Immature natural killer cell (primary cell): ENCODE data around the gene VSIG10L. TPM values are rescaled to one million over a fixed set of nuclear protein-coding genes. Genes with fewer than 3 reads are reported as not detected.
A peak's percentile ranks its signal among the peaks of the same experiment; 100 is the strongest.

Experiments used
- DNase-seq, 3 donors: peaks; one replicate each; pipeline ENCODE4 v3.0.0; 2022; ENCODE audit warnings: mixed read lengths in 1 of 3
- H3K27ac Mint-ChIP-seq, 6 donors: one replicate each; pipeline ENCODE4 v1.8.0; 2020; ENCODE audit warnings: mixed read lengths in 6 of 6, mild to moderate bottlenecking in 5 of 6, inconsistent platforms in 4 of 6, moderate library complexity in 3 of 6
- H3K27me3 Mint-ChIP-seq, 3 donors: one replicate each; pipeline ENCODE4 v1.8.0; 2020 to 2021; ENCODE audit warnings: low read depth in 3 of 3, mild to moderate bottlenecking in 3 of 3, mixed read lengths in 3 of 3, moderate library complexity in 3 of 3, inconsistent platforms in 1 of 3
- H3K36me3 Mint-ChIP-seq, 3 donors: one replicate each; pipeline ENCODE4 v1.8.0; 2020; ENCODE audit warnings: mixed read lengths in 3 of 3, inconsistent platforms in 2 of 3, mild to moderate bottlenecking in 2 of 3
- H3K4me1 Mint-ChIP-seq, 2 donors: one replicate each; pipeline ENCODE4 v1.8.0; 2020; ENCODE audit warnings: inconsistent platforms in 2 of 2, mild to moderate bottlenecking in 2 of 2, mixed read lengths in 2 of 2, moderate library complexity in 1 of 2
- H3K4me3 Mint-ChIP-seq, 5 donors: one replicate each; pipeline ENCODE4 v1.8.0; 2020; ENCODE audit warnings: mild to moderate bottlenecking in 5 of 5, mixed read lengths in 5 of 5, inconsistent platforms in 3 of 5, moderate library complexity in 3 of 5
- H3K9me3 Mint-ChIP-seq, 6 donors: one replicate each; pipeline ENCODE4 v1.8.0; 2020; ENCODE audit warnings: mild to moderate bottlenecking in 6 of 6, mixed read lengths in 6 of 6, inconsistent platforms in 4 of 6, moderate library complexity in 3 of 6
- polyA plus RNA-seq, 3 donors: library from polyadenylated mRNA; unstranded; fragments of 300-500 nt; fragmentation: Illumina TruSeq; gene quantifications; one replicate each; pipeline ENCODE4 v1.2.3, GENCODE V29; 2021

VSIG10L gene
- polyA plus RNA-seq, 3 donors from 2014 or later = 0.38 TPM; not detected in 2

DNA sequence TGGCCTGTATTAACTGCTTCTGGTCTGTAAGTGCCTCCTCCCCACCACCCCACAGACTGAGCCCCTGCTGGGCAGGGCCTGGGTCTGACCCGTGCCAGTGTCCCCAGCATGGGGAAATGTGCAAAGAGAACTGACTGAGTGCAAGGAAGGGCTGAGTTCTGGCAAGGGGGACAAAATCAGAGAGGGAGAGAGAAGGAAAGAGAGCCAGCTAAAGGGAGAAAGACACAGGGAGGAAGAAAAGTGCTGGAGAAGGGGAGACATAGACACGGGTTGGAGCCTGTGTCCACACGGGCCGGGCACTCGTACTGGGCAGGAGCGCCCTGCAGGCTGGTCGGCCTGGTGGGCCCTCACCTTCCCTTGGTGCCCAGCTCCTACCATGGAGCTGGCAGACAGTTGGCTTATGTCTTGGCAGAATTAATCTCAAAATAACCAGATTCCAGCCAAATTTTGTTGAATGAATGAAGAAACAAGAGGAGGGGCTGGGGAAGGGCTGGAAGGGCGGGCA, 29.3 kb upstream of the VSIG10L start:
- peaks cover 29 to 59% (median 38%) of the 10 kb centered on the region in 3 donors for H3K27me3 Mint-ChIP-seq
- DNase-seq = no peak
- H3K4me1 Mint-ChIP-seq = peaks cover 52 to 66% of the 10 kb centered on the region in 2 donors
- H3K4me3 Mint-ChIP-seq = peak overlapping the region; percentile 94 to 100 (median 98)
- H3K9me3 Mint-ChIP-seq = no peaks in the 10 kb centered on the region
- H3K27ac Mint-ChIP-seq = peak overlapping the region; percentile 94 to 100 (median 100)
- H3K36me3 Mint-ChIP-seq = peaks cover 17 to 27% (median 22%) of the 10 kb centered on the region in 3 donors

DNA sequence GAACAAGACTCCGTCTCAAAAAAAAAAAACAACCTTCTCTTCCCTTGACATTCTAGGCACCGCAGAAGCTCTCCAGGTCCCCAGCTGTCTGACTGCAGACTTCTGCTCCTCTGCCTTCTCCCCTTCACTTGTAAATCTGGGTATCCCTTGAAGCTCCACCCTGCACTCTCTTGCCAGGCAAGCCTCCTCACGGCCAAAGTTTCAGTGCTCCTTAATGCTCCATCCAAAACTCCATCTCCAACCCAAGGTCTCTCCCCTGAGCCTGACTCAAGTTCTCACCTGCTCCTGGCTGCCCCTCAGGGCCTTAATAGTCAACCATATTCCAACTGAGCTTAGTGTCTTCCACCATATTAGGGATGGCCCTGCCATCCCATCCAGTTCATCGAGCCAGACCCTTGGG, 28.3 kb upstream of the VSIG10L start:
- no peak for DNase-seq
- Mint-ChIP-seq H3K27ac (peak overlapping the region; percentile 94 to 100 (median 100)), H3K9me3 (no peaks in the 10 kb centered on the region), H3K27me3 (peaks cover 30 to 57% (median 33%) of the 10 kb centered on the region in 3 donors), H3K4me1 (peaks cover 50 to 66% of the 10 kb centered on the region in 2 donors), H3K36me3 (peaks cover 17 to 27% (median 22%) of the 10 kb centered on the region in 3 donors), H3K4me3 (peak overlapping the region; percentile 94 to 100 (median 98))

DNA sequence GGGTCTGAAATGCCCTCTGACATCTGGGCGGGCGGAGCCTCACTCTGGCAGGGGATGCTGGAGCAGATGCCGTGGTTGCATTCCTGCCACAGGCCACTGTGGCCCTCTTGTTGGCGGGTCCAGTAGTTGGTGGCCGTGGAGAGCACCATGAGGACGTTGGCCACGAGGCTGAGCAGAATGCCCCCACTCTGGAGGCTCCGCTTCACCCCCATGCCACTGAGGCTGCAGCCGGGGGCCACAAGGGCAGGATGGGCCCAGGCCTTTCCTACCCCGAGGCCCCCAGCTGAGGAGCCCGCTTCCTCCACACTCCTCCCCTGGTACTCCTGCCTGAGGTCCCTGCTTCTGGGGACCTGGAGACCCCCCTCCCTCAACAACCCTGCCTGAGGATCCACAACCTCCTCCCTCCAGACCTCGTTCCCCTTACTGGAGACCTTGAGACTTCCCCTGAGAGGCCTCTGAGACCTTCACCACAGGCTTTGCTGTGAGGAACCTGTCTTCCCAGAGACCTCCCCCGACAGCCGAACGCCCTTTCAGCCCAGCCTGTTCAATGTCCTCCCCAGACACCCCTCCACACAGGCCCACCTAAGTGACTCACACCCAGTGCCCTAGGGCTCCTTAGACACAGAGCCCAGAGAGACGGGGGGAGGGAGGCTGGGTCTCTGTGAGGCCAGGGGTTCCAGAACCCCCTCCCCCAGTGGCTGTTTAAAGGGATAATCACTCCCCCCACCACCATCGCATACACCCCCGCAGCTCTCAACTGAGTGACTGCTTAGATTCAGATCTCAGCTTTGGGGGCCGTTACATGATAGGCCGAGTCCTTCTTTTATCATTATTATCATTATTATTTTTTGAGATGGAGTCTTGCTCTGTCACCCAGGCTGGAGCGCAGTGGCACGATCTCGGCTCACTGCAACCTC, 26.7 kb upstream of the VSIG10L start, which contains the start of gene CLDND2:
TSS of gene CLDND2 (minus strand) at position 638 of the 917 bp plus-strand sequence. CDS start at position 212, 426 bp downstream.
- DNase-seq = peak; percentile 66 to 70 (median 66)
- H3K27ac Mint-ChIP-seq = peak within 1 kb of the TSS; percentile 94 to 100 (median 100)
- peak within 1 kb of the TSS; percentile 94 to 100 (median 98) for H3K4me3 Mint-ChIP-seq
- no peaks in the 10 kb centered on the region for H3K9me3 Mint-ChIP-seq
- H3K27me3 Mint-ChIP-seq = peaks cover 28 to 52% (median 32%) of the 10 kb centered on the region in 3 donors
- peaks cover 17 to 27% (median 22%) of the 10 kb centered on the region in 3 donors for H3K36me3 Mint-ChIP-seq
- peaks cover 45 to 62% of the 10 kb centered on the region in 2 donors for H3K4me1 Mint-ChIP-seq

DNA sequence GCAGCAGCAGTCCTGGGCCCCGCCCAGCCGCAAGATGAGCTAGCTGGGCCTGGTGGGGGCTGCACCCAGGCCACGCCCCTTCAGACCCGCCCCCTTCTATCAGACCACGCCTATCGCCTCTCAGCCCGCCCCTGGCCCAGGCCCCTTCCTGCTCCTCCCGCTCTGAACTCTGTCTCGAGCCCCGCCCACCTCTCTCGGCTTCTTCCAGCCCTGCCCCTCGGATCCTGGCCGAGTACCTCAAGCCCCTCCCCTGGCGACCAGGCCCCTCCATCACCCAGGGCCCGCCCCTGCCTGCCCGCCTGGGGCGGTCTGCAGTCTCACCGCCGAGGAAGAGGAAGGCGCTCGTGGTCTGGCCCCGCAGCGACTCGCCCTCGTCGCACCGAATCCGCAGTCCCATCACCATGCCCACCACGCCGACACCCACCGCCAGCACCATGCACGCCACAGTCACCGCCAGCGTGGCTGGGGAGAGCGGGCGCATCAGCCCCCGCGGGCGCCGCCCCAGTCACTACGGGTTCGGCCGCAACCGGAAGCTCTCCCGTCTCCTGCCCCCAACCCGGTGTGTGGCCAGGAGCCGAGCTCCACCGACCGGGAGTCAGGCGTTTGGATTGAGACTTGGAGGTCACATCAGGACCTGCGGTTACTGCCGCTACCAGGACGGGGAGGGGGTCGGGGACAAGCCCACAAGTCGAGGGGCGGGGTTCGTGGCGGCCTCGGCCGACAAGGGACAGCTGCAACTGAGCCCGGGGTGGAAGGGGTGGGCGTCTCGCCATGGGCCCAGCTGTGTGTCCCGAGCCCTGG, 25.8 kb upstream of the VSIG10L start:
- H3K4me3 Mint-ChIP-seq = peak overlapping the region; percentile 94 to 100 (median 98)
- peaks cover 25 to 46% (median 29%) of the 10 kb centered on the region in 3 donors for H3K27me3 Mint-ChIP-seq
- H3K27ac Mint-ChIP-seq = peak overlapping the region; percentile 94 to 100 (median 100)
- peaks cover 40 to 62% of the 10 kb centered on the region in 2 donors for H3K4me1 Mint-ChIP-seq
- peak; percentile 93 to 96 (median 95) for DNase-seq
- no peaks in the 10 kb centered on the region for H3K9me3 Mint-ChIP-seq
- peaks cover 17 to 27% (median 22%) of the 10 kb centered on the region in 3 donors for H3K36me3 Mint-ChIP-seq

DNA sequence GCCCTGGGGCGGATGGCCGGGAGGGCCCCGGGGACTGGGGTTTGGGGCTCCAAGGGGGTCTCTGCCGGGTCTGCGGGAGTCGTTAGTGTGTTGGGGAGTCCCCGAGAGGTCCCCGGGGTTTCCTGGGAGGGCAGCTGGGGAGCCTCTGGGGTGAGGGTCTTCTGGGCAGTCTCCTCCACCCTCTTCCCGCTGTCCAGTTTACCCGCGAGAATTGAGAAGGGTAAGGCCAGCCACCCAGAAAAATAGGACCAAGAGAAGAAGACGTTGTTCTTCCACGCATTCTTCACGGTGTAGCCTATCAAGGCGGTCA, 25.3 kb upstream of the VSIG10L start:
- H3K27me3 Mint-ChIP-seq = peaks cover 21 to 40% (median 23%) of the 10 kb centered on the region in 3 donors
- peaks cover 42 to 64% of the 10 kb centered on the region in 2 donors for H3K4me1 Mint-ChIP-seq
- peak in 1 of 3 donors; percentile 51 for DNase-seq
- peaks cover 17 to 27% (median 22%) of the 10 kb centered on the region in 3 donors for H3K36me3 Mint-ChIP-seq
- H3K9me3 Mint-ChIP-seq = no peaks in the 10 kb centered on the region
- peak overlapping the region; percentile 94 to 100 (median 100) for H3K27ac Mint-ChIP-seq
- peak overlapping the region; percentile 94 to 100 (median 98) for H3K4me3 Mint-ChIP-seq

DNA sequence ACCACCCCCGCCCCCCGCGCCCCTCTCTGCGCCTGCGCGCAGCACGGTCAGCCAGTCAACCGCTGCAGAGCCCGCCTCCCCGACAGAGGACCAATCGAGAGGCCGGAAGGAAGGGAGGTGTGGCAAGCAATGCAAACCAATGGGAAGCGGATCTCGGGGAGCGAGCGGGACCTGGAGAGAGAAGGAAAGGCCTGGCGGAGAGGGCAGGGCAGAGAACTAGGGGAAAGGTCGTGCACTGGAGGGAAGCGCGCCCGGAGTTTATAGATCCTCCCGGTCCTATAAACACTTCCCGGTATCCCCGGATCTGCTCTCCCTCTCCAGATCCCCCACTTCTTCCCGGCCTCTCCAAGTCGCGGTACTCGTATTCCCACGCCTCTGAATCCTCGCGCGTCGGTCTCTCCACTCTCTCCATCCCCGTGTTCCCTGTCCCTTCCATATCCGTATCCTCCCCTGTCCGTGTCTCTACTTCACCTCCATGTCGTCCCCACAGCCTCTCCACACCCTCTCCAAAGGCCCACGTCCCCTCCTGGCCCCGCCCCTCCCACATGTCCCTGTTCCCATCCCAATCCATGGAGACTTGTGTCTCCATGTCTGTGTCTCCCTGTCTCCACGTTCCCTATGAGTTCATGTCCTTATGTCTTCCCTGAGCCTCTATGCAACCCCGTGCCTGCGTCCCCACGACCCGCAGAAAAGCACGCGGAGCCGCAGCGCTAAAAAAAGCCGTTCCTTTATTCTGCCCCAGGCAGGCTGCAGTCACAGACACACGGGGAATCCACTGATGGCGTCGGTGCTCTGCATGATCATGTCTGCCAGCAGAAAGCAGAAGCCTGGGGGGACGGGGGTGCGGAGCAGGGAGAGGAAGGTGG, 24.7 kb upstream of the VSIG10L start:
- peak overlapping the region; percentile 94 to 100 (median 100) for H3K27ac Mint-ChIP-seq
- H3K4me1 Mint-ChIP-seq = peaks cover 42 to 69% of the 10 kb centered on the region in 2 donors
- peaks cover 21 to 36% (median 23%) of the 10 kb centered on the region in 3 donors for H3K27me3 Mint-ChIP-seq
- H3K4me3 Mint-ChIP-seq = peak overlapping the region; percentile 94 to 100 (median 98)
- H3K36me3 Mint-ChIP-seq = peaks cover 16 to 21% (median 17%) of the 10 kb centered on the region in 3 donors
- no peaks in the 10 kb centered on the region for H3K9me3 Mint-ChIP-seq
- peak; percentile 88 to 89 (median 89) for DNase-seq

DNA sequence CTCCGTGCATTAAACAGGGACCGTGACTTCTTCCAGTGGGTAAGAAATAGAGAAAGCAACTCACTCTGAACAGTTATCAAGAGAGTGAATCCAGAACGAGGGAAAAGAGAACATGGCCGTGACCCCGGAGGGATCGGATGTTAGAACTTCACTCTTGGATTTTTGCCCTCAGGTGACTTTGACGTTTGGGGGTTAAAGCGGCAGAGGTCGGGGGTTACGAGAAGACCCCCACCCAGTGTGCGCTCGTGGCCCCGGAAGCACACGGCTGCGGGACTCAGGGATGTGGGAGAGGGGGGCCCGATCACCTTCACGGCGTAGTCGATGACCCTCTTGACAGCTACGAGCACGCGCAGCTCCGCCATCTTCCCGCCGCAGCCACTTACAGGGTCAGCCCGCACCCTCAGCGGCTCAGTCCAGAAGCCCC, 24.0 kb upstream of the VSIG10L start, which contains the start of gene ETFB:
TSS of gene ETFB (minus strand) at position 424 of the 424 bp plus-strand sequence. CDS start at position 362, 62 bp downstream.
- peaks cover 42 to 69% of the 10 kb centered on the region in 2 donors for H3K4me1 Mint-ChIP-seq
- DNase-seq = no peak
- H3K4me3 Mint-ChIP-seq = peak within 1 kb of the TSS; percentile 94 to 100 (median 98)
- H3K27me3 Mint-ChIP-seq = peaks cover 21 to 34% (median 23%) of the 10 kb centered on the region in 3 donors
- H3K9me3 Mint-ChIP-seq = no peaks in the 10 kb centered on the region
- H3K27ac Mint-ChIP-seq = peak within 1 kb of the TSS; percentile 94 to 100 (median 100)
- H3K36me3 Mint-ChIP-seq = peaks cover 10 to 15% (median 10%) of the 10 kb centered on the region in 3 donors

DNA sequence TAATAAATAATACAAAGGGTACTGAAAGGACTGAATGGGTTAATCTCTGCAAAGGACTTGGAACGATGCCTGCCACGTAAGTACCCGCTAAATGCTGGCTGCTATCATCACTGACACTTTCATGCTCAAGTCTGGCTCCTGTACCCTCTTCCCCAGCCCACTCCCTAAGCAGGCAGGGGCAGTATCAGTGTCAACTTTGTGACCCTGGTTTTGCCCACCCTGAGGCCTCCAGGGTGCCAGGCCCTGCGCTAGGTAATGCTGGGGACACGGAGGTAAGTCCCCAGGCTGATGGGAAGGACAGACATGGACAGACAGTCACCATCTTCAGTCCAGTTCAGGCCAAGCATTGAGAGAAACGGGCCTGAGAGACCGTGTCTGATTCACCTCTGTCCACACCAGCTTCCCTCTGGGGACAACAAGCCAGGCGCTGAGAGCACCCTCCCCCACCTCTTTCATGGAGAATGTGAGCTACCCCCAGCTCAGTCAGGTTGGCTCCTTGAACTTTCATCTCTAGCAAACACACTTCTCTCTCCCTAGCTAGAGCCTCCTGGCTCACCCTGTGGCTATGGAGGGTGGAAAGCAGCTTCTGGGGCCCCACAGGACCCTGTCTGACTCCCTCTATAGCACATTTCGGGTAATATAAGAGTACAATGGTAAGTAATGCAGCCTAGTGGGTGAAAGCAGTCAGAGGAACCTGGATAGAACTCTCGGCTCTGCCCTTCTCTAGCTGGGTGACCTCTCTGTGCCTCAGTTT, 23.4 kb upstream of the VSIG10L start:
- H3K27me3 Mint-ChIP-seq = peaks cover 21 to 34% (median 23%) of the 10 kb centered on the region in 3 donors
- H3K4me1 Mint-ChIP-seq = peaks cover 42 to 67% of the 10 kb centered on the region in 2 donors
- peak in 1 of 3 donors; percentile 32 for DNase-seq
- peak overlapping the region; percentile 94 to 100 (median 98) for H3K4me3 Mint-ChIP-seq
- H3K36me3 Mint-ChIP-seq = peaks cover 4 to 9% (median 4%) of the 10 kb centered on the region in 3 donors
- no peaks in the 10 kb centered on the region for H3K9me3 Mint-ChIP-seq
- peak overlapping the region; percentile 94 to 100 (median 100) for H3K27ac Mint-ChIP-seq

DNA sequence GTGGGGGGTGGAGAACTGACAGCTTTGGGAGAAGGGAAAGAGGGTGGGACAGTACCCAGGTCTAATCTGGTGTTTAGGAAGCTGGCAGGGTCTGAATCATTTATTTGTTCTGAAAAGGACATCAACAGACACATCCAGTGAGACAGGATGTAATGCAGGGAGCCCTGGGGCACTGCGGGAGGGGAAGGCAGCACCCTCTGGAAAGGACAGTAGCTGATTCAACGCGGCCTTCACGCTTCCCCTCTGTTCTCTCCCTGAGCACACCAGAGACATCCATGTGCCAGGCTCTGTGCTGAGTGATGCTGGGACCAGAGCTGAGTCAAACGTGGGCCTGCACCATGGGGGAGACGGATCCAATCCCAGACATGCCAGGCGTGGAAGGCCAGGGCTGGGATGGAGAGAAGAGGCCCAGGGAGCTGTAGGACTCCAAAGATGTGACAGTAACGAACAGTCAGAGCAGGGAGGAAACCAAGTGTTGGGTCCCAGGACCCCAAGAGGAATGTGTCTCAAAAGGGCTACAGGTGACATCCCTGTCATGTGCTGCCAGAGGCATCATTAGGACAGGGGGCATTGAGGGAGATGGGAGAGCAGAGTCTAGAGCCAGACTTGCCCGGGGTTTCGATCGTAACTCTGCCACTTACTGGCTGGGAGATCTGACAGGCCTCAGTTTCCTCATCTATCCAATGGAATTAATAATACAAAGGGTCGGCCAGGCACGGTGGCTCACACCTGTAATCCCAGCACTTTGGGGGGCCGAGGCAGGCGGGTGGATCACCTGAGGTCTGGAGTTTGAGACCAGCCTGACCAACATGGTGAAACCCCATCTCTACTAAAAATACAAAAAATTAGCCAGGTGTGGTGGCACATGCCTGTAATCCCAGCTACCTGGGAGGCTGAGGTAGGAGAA, 22.5 kb upstream of the VSIG10L start:
- H3K27me3 Mint-ChIP-seq = peaks cover 20 to 30% (median 21%) of the 10 kb centered on the region in 3 donors
- H3K36me3 Mint-ChIP-seq = peaks cover 0 to 7% (median 0%) of the 10 kb centered on the region in 3 donors
- H3K4me3 Mint-ChIP-seq = peak overlapping the region in 4 of 5 donors; percentile 23 to 62 (median 44)
- peak overlapping the region in 5 of 6 donors; percentile 6 to 80 (median 58) for H3K27ac Mint-ChIP-seq
- no peak for DNase-seq
- peaks cover 39 to 62% of the 10 kb centered on the region in 2 donors for H3K4me1 Mint-ChIP-seq
- no peaks in the 10 kb centered on the region for H3K9me3 Mint-ChIP-seq

DNA sequence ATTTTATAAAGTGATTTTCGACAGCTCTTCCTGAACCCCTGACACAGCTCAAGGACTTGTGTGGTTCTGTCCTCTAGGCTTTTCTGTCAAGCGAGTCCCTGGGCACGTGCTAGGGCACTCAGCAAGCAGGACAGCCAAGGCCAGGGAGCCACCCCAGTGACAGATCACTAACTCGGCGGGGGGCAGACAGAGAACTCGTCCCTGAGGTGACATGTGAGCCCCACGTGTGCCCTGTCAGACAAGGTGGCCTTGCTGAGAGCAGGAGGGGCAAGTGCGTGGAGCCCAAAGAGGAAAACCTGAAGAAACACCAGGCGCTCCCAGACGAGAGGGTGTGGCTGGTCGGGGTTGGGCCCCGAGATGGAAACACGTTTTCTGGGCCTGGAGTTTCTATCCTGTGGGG, 19.3 kb upstream of the VSIG10L start:
- Mint-ChIP-seq H3K36me3 (peaks cover 0 to 8% (median 6%) of the 10 kb centered on the region in 3 donors), H3K9me3 (peaks cover 0 to 1% (median 0%) of the 10 kb centered on the region in 6 donors), H3K27me3 (peaks cover 2 to 7% (median 4%) of the 10 kb centered on the region in 3 donors), H3K4me1 (peaks cover 27 to 41% of the 10 kb centered on the region in 2 donors), H3K4me3 (no peak overlapping the region), H3K27ac (no peak overlapping the region)
- no peak for DNase-seq

DNA sequence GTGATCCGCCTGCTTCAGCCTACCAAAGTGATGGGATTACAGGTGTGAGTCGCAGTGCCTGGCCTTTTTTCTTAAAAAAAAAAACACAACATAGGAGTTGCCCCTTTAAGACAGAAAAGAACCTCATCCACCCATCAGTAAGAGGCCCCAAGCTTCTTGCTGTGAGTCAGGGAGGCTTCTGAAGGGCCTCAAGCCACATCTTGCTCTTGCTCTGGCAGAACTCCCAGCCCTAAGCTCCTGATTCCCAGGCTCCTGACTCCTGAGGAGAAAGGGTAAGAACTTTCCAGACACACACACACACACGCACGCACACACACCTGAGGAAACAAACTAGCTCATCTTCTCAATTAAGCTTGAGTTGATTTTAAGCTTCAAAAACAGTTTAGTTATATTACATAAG, 17.4 kb upstream of the VSIG10L start:
- H3K36me3 Mint-ChIP-seq = peaks cover 0 to 10% (median 8%) of the 10 kb centered on the region in 3 donors
- no peak for DNase-seq
- peaks cover 15 to 26% of the 10 kb centered on the region in 2 donors for H3K4me1 Mint-ChIP-seq
- H3K9me3 Mint-ChIP-seq = peaks cover 0 to 1% (median 0%) of the 10 kb centered on the region in 6 donors
- H3K27me3 Mint-ChIP-seq = peaks cover 0 to 2% (median 0%) of the 10 kb centered on the region in 3 donors
- H3K4me3 Mint-ChIP-seq = no peak overlapping the region
- H3K27ac Mint-ChIP-seq = no peak overlapping the region
